ENCODE data around the gene C13orf46. TPM values are rescaled to one million over a fixed set of nuclear protein-coding genes. Genes with fewer than 3 reads are reported as not detected.

C13orf46 gene
- total and polyA plus RNA-seq, 8 donors, result 2.9 to 23.1 (median 10.6) TPM

DNA sequence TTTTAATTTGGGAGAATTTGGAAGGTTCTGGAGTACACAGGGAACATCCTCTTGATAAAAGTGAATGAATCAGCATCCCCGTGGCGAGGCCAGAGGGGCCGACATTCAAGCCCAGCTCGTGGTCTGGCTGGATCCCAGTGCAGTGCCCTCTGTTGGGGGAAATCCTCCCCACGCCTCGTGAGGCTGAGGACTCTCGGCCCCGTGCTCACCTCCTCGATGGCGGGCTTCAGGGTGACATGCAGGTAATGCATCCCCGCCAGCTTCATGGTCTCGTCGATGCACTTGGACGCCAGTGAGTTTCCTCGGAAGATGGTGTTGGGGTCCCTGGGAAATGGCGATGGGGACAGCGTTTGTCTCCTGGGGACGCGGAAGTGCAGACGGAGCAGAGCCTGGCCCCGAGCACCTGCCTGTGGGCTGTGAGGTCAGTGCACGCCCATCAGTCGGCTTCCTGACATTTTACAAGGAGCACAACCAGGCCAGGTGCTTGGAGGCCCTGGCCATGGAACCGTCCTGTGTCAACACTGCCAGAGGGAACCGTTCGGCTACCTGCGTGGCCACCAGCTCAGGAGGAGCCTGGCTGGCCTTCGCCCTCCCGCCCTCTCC lies 43.3 kb upstream of the C13orf46 start:
- H3K27ac ChIP-seq, result no peak overlapping the region
- no peaks in the 10 kb centered on the region for H3K36me3 ChIP-seq
- no peak overlapping the region for H3K4me3 ChIP-seq
- WGBS, 2 donors, result 90 to 93% methylated on average over 29 of the region's 29 CpGs
- no peaks in the 10 kb centered on the region for H3K4me1 ChIP-seq
- FAIRE-seq (no peak), ATAC-seq (no peak), DNase-seq (peak in 2 of 6 donors; percentile 19 to 53)
- intact Hi-C loops (cut with DNase I), result no loop called here
- TF ChIP-seq, protein P1, sequence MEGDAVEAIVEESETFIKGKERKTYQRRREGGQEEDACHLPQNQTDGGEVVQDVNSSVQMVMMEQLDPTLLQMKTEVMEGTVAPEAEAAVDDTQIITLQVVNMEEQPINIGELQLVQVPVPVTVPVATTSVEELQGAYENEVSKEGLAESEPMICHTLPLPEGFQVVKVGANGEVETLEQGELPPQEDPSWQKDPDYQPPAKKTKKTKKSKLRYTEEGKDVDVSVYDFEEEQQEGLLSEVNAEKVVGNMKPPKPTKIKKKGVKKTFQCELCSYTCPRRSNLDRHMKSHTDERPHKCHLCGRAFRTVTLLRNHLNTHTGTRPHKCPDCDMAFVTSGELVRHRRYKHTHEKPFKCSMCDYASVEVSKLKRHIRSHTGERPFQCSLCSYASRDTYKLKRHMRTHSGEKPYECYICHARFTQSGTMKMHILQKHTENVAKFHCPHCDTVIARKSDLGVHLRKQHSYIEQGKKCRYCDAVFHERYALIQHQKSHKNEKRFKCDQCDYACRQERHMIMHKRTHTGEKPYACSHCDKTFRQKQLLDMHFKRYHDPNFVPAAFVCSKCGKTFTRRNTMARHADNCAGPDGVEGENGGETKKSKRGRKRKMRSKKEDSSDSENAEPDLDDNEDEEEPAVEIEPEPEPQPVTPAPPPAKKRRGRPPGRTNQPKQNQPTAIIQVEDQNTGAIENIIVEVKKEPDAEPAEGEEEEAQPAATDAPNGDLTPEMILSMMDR (IDR thresholded peaks at IDR 0.05), result no peak
- H3K9me3 ChIP-seq, result no peaks in the 10 kb centered on the region
- no peaks in the 10 kb centered on the region for H3K27me3 ChIP-seq

DNA sequence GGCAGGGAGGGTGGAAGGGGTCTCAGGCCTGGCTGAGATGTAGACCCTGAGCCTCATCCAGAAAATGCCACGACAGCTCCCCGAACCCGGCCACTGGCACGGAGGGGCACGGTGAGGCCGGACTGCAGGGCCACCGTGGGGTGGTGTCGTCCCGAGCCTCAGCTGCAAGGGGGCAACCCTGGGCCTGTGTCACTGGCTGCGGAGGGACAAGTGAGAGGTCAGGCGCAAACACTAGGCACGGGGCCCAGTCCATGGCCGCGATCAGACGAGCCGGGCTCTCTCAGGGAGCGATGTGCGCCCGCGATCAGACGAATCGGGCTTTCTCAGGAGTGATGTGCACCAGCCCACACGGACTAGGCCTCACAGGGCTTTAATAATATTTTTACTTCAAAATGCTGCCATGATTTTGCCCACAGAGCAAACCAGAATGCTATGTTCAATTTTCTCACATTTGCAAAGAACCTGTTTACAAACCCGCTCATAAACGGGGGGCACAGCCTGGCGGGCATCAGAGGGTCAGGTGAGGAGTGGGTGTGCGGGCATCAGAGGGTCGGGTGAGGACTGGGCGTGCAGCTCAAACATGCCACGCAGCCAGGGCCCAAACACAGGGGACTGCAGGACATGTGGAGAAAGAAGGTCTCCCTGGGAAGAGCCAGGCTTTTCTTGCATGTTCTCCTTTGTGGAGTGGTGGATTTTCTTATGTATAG lies 42.6 kb upstream of the C13orf46 start:
- TF ChIP-seq, protein P1 (IDR thresholded peaks at IDR 0.05), result no peak
- no peaks in the 10 kb centered on the region for H3K36me3 ChIP-seq
- no peak overlapping the region for H3K27ac ChIP-seq
- FAIRE-seq (no peak), ATAC-seq (no peak), DNase-seq (peak in 1 of 6 donors; percentile 47)
- H3K9me3 ChIP-seq, result no peaks in the 10 kb centered on the region
- H3K4me1 ChIP-seq, result no peaks in the 10 kb centered on the region
- intact Hi-C loops (cut with DNase I), result no loop called here
- no peaks in the 10 kb centered on the region for H3K27me3 ChIP-seq
- H3K4me3 ChIP-seq, result no peak overlapping the region
- WGBS, 2 donors, result 91 to 94% methylated on average over 30 of the region's 30 CpGs

DNA sequence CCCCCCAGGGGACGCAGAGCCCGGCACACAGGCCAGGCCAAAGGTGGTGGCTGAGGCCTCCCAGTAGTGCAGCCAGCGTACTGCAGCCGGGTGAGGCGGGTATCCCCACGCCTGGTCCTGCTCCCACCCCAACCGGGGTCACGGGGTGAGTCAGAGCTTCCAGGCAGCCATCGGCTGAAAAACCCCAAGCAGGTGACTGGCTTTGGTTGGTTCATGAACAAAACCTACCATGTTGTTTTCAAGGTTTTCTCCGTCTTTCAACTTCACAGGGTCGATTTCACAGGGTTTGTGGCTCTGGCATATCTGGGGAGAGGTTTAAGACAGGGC lies 42.1 kb upstream of the C13orf46 start:
- intact Hi-C loops (cut with DNase I), result no loop called here
- H3K4me3 ChIP-seq, result no peak overlapping the region
- no peaks in the 10 kb centered on the region for H3K4me1 ChIP-seq
- no peaks in the 10 kb centered on the region for H3K27me3 ChIP-seq
- FAIRE-seq (no peak), ATAC-seq (peak in 1 of 4 donors; percentile 13), DNase-seq (no peak)
- no peak overlapping the region for H3K27ac ChIP-seq
- no peaks in the 10 kb centered on the region for H3K9me3 ChIP-seq
- no peaks in the 10 kb centered on the region for H3K36me3 ChIP-seq
- 92 to 94% methylated on average over 10 to 11 of the region's 11 CpGs for WGBS, 2 donors
- TF ChIP-seq, protein P1 (IDR thresholded peaks at IDR 0.05), result no peak

DNA sequence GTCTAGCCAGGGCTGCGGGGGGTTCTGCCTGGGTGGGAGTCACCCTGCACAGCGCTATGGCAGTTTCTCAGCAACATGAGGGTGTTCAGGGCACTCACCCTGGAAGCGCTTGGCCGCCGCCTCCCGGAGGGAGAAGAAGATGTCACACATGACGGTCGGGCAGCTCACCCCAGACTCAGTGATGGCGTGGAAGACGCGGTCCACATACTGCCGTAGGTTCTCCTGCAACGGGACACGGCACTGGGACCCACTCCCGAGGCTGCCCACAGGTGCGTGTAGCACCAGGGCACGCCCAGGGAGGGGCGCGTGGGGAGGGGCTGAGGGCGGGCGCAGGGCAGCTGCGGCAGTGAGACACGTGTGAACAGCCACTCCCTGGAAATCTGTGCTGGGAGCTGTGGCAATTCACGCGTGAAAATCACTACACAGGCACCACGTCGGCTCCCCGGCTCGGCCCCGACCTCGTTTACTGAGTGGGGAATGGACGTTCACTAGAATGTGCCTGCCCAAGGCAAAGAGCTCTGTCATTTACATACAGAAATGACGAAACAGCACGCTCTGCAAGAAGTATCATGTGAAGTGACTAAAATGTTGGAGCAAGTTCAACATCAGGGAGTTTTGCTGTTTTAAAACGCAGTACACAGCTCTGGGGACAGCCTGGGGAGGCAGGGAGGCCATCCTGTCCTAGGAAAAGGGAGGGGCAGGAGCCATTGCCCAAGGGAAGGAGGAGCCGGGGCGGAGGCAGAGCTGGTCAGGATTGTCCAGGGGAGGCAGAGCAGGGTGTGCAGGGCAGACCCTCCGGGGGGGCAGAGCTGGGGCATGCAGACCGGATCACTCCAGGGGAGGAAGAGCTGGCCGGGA lies 41.5 kb upstream of the C13orf46 start:
- no peak overlapping the region for H3K27ac ChIP-seq
- ATAC-seq (peak; percentile 15 to 60 (median 42)), DNase-seq (peak in 1 of 6 donors; percentile 75), FAIRE-seq (no peak)
- H3K4me1 ChIP-seq, result no peaks in the 10 kb centered on the region
- no peaks in the 10 kb centered on the region for H3K36me3 ChIP-seq
- no peak overlapping the region for H3K4me3 ChIP-seq
- H3K27me3 ChIP-seq, result no peaks in the 10 kb centered on the region
- intact Hi-C loops (cut with DNase I), result no loop called here
- TF ChIP-seq, protein P1 (IDR thresholded peaks at IDR 0.05), result no peak
- no peaks in the 10 kb centered on the region for H3K9me3 ChIP-seq
- WGBS, 2 donors, result 91 to 92% methylated on average over 40 of the region's 40 CpGs
